ENCODE results near the gene LDLRAP1.

DNA sequence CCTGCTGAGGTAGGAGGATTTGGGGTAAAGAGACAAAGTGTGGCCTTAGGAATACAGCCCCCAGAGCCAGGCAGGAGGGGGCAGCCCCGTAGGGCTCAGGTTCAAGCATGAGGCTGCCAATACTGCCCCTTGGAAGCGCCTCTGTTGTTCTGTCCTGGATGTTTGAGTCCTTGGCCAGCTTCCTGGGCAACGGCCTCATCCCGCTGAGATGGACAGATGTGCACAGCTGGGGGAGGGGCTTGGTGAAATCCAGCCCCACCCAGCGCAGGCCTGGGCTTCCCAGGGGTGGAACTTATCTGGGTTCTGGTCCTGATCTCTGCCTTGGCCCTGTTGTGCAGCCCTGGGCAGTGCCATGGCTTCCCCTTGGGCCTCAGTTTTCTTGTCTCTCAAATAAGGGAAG is 38.4 kb downstream of the LDLRAP1 start:
- TF ChIP-seq, protein P1, sequence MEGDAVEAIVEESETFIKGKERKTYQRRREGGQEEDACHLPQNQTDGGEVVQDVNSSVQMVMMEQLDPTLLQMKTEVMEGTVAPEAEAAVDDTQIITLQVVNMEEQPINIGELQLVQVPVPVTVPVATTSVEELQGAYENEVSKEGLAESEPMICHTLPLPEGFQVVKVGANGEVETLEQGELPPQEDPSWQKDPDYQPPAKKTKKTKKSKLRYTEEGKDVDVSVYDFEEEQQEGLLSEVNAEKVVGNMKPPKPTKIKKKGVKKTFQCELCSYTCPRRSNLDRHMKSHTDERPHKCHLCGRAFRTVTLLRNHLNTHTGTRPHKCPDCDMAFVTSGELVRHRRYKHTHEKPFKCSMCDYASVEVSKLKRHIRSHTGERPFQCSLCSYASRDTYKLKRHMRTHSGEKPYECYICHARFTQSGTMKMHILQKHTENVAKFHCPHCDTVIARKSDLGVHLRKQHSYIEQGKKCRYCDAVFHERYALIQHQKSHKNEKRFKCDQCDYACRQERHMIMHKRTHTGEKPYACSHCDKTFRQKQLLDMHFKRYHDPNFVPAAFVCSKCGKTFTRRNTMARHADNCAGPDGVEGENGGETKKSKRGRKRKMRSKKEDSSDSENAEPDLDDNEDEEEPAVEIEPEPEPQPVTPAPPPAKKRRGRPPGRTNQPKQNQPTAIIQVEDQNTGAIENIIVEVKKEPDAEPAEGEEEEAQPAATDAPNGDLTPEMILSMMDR (IDR thresholded peaks at IDR 0.05; ENCODE audit: insufficient read depth, low read depth, low read length), result no peak
- no peak for TF ChIP-seq EZH2 (IDR thresholded peaks at IDR 0.05; ENCODE audit: insufficient read depth, low read length)

Measured in astrocyte (in vitro differentiated cells and primary cell).